DMS 273 treated with DMSO at 0.1 percent for 48 hours (cell line): ENCODE data around the gene TMEM222.
A peak's percentile ranks its signal among the peaks of the same experiment; 100 is the strongest.

Source experiments
- DNase-seq: peaks from one replicate; lab custom pipeline; 2025; lab: John Stamatoyannopoulos, UW

Gene TMEM222

DNA sequence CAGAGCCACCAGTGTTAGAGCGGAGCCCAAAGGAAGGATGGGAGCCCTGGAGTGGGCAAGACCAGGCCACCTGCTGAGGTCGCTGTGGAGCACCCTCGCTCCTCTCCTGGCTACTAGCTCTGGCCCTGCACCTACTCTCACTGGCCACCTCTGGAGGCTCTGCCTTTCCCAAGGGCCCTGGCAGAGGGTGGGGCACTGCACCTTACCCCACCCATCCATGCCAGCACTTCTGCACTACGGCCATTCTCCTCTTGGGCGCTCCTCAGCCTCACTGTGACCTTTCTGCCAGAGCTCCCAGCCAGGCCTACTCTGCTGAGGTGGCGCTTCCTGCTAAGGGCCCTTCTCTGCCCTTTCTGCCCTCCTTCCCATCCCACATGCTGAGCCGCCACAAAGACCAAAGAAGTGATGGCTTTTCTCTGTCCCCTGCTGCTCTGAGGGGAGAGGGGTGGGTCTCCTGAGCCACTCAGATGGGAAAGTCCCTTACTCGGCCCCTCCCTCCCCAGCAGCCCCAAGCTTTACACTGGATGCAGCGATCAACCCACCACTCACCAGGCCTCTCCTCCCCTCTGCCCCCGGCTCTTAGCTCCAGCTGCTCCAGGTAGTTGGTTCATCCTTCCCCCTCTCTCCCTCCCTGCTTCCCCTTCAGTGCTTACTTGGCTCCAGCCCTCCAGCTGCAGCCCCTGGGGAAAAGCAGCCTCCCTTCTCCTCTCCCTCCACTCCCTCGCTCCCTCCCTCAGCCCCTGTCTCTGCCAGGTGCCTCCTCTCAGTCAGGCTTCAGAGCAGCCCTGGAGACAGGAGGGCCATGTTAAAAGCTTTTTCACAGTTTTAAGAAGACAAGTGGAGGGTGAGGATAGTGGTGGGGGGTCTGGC lies 14.8 kb upstream of the TMEM222 start:
- no peak for DNase-seq

DNA sequence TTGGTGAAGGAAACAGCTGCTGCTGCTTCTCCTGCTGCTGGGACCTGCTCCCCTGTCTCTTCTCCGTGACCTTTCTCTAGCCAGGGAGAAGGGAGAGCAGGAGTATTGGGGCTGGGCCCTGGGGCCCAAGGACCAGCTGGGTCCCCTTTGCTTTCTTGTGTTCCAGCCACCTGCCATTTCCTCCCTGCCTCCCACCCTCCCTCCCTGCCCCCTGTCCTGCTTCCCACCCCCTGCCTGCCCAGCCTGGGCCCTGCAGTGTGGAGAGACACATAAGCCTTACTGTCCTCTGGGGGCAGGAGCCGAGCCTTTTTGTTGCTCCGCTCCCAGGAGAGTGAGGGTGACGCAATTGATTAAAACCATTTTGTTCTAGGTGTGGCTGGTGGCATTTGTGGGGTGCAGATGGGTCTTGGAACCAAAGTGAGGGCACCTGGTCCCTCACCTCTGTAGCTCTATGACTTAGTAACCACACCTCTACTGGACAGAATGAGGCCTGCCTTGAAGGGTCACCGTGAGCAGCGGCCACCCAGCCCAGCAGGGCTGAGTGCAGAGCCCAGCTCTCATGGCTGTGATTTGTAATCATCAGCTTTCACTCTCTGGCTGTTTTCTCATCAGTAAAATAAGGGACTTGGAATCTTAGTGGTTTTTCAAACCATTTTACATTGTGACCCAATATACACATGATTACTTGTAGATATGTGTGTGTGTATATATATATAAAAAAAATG lies 13.9 kb upstream of the TMEM222 start:
- DNase-seq, result no peak

DNA sequence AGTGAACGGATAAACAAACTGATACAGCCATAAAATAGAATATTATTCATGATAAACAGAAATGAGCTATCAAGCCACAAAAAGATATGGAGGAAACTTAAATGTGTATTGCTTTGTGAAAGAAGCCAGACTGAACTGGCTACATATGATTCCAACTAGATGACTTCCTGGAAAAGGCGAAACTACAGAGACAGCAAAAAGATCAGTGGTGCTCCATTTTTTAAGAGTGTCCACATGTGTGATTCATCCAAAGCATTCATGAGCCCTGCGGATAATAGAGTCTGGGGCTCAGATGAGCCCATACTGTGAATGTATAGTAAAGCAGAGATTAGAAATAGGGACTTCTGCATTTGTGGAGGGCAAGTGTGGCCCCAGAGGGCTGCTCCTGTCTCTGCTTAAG lies 7.8 kb upstream of the TMEM222 start:
- no peak for DNase-seq

DNA sequence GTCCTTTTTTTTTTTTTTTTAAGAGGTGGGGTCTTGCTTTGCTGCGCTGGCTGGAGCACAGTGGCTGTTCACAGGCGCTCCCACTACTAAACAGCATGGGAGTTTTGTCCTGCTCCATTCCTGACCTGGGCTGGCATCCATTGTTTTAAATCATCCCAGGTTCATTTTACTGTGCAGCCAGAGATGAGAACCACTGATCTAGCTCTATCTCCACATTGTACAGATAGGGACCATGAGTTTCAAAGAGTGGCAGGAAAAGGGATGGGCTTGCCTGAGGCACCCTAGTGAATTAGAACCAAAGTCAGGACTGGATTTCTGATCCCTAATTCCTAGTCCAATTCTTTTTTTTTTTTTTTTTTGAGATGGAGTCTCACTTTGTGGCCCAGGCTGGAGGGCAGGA lies 7.2 kb upstream of the TMEM222 start:
- DNase-seq, result no peak

DNA sequence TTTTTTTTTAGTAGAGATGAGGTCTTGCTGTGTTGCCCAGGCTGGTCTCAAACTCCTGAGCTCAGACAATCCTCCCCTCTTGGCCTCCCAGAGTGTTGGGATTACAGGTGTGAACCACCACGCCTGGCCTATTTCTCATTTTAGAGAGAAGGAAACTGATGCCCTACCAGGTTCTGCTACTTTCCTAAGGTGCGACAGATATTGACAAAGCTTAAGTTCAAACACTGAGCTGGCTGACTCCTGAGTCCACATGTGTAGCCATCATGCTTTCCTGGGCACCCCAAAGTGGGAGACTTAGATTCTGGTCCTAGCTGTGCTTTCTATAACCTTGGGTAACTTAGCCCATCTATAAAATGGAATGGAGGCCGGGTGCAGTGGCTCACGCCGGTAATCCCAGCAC lies 5.1 kb upstream of the TMEM222 start:
- no peak for DNase-seq

DNA sequence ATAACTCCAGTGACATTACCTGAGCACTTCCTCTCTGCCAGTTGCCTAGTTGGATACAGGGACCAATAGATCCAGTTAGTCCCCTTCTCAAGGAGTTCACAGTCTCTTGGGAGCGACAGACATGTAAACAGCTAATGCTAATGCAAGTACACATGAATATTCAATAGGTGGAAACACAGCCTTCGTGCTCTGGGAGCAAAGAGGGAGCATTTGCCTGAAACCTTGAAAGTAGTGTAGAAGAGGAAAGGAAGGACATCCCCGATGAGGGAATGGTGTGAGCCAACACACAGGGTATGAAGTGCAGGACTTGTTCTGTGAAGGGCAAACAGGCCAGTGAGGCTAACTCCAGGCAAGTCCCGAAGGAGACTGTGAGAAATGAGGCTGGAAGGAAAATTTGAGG lies 3.8 kb upstream of the TMEM222 start:
- DNase-seq, result peak; percentile 28

DNA sequence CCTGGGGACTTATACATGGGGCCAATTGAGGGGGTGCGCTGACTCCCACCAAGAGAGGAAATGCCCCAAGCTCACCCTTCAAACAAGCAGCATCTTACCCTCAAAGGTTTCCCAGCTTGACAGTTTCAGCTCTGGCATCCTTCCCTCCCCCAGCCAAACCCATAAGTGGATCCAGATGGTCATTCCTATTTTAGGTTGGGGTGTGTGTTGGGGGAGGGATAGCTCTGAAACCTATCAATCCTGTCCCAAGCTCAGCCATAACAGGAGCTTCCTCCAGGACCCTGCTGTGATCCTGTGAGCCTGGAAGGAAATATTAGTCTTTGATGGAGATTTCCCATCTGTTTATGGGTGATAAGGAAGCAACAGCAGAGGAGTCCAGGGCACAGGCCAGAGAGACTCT lies 3.4 kb upstream of the TMEM222 start:
- peak; percentile 97 for DNase-seq

DNA sequence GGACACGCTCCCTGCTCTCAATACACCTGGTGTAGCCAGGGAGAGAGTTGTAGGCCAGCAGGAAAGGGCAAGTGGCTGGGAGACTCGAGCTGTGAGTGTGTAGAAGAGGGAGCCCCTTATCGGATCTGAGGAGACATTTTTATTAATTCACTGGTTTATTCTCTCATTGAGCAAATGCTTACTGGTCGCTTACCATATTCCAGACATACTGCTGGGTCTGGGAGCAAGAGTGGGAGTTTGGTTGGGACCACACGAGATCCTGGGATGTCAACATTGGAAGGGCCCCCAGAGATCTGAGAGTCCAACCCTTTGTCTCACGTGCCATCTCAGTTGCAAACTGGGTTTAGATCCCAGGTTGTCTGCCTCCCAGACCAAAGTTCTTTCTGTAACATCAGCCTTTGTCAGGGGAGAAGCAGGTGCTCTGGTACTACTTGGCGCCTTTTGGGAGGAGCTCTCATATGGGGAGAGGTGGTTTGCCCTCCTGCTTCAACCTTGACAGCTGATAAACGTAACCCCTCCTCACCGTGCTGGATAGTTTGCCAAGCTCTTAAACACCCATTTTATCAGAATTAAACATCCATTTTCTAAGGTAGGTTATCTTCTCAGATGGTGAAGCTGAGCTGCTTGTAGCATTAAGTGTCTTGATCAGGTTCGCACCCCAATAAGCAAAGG lies 742 bp downstream of the TMEM222 start:
- DNase-seq, result no peak

DNA sequence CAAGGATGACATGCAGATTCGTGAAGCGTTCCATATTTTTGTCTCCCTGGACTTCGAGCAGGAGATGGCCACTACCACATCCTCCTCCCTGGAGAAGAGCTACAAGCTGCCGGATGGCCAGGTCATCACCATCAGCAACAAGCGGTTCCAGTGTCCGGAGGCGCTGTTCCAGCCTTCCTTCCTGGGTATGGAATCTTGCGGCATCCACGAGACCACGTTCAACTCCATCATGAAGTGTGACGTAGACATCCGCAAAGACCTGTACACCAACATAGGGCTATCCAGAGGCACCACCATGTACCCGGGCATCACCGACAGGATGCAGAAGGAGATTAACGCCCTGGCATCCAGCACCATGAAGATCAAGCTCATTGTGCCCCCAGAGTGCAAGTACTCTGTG lies 3.3 kb downstream of the TMEM222 start:
- no peak for DNase-seq

DNA sequence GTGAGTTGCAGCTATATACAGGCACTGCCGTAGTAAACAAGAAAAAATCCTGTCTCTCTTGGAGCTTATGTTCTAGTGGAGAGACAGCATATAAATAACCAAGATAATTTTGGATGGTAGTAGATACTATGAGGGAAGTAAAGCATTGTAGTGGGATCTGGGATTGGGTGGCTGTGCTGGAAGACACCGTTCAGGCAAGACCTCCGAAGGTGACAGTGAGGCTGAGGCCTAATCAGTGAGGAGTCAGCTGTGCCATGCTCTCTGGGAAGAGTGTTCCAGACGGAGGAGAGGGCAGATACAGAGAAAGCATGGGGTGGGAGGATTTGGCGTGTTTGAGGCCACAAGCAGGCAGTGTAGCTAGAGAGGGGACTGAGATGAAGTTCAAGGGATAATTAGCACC lies 6.0 kb downstream of the TMEM222 start:
- no peak for DNase-seq

DNA sequence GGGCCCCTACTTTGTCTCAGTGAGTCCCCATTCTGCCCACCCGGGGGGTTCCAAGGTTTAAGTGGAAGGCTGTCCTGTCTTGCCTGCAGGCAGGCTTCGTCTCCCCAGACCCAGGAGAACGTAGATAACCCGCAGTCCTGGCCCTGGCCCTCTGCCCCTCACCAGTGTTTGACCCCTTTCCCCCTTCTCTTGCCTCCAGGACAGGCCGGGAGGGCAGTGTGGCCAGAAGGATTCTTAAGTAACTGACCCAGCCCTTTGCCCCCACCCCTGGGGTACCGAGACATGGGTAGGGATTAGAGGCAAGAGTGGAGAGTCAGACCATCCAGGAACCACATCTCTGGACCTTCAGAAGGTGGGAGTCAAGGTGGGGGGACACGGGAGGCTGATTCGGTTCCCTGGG lies 8.8 kb downstream of the TMEM222 start:
- no peak for DNase-seq

DNA sequence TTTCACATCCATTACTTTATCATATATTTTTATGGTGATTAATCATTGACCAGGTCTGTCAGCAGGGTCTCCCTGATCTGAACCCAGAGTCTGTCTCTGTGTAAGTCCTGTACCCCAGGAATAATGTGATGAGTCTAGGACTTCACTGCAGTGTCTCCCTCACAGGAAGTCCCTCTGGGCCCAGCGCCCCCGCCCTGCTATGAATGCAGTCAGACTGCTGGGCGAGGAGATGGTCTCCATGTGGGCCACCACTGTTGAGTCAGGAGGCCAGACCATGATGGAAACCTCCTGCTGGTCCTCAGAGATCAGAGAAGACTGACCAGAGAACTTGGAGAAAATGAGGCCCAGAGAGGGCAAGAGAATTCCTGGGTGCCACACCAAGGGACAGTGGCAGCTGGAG lies 9.5 kb downstream of the TMEM222 start:
- no peak for DNase-seq

DNA sequence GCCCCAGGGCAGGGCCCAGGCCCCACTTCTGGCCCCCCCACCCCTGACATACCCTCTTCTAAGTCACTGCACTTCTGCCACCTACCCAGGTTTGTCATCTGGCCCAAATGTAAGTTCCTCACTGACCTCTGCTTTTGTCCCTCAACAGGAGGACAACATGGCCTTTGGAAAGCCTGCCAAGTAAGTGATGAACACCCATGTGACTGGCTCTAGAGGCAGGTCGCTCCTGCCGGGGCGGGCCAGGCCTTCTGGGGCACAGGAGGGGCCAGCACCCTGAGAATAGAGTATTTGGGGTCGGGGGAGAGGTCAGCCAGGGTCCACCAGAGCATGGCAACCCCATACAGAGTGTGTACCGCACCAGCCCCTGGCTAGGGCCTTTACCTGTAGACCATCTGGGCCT lies 10.0 kb downstream of the TMEM222 start:
- DNase-seq, result no peak

DNA sequence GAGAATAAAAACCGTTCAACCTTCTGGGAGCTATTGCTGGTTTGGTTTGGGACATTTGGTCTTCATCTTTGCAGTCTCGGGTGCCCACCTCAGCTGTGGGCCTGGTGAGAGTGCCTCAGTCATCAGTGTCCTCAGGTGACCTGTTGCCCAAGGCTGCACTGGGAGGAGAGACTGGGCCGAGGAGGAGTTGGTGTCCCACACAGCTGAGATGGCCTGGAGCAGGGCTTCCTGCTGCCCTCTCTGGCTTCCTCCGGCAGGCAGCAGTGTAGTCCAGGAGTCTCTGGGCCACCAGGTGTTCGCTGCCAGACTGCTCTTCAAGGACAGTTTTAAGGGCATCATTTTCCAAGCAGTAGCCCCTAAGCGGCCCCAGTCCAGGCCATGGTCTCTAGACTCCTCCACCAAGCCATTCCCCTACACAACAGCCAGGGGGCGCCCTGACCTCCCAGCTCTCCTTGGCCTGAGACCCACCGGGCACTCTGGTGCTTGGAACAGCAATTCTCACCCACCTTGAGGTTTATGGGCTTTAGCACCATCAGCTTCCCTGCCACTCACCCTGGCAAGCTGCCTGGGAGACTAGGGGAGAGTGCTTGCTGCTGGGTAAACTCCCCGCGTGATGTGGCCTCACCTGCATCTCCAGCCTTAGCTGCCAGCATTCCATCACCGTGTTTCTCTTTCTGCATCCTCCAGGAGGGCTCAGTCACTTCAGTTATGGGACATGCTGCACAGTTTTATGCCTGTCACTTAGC lies 10.7 kb downstream of the TMEM222 start:
- no peak for DNase-seq

DNA sequence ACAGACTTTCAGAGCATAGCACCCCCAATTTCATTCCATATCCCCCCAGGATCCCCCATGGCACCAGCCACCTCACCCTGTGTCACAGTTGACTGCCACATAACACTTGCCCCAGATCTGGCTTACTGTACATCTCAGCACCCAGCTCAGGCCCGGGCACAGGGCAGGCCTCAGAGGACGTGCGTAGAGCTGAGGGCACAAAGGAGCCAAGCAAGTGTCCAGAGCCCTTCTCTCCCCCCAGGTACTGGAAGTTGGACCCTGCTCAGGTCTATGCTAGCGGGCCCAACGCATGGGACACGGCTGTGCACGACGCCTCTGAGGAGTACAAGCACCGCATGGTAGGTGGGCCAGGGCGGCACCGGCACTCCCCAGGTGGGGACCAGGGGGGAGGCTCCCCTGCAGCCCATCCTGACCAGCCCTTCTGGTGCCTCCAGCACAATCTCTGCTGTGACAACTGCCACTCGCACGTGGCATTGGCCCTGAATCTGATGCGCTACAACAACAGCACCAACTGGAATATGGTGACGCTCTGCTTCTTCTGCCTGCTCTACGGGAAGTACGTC lies 11.8 kb downstream of the TMEM222 start:
- DNase-seq, result no peak

DNA sequence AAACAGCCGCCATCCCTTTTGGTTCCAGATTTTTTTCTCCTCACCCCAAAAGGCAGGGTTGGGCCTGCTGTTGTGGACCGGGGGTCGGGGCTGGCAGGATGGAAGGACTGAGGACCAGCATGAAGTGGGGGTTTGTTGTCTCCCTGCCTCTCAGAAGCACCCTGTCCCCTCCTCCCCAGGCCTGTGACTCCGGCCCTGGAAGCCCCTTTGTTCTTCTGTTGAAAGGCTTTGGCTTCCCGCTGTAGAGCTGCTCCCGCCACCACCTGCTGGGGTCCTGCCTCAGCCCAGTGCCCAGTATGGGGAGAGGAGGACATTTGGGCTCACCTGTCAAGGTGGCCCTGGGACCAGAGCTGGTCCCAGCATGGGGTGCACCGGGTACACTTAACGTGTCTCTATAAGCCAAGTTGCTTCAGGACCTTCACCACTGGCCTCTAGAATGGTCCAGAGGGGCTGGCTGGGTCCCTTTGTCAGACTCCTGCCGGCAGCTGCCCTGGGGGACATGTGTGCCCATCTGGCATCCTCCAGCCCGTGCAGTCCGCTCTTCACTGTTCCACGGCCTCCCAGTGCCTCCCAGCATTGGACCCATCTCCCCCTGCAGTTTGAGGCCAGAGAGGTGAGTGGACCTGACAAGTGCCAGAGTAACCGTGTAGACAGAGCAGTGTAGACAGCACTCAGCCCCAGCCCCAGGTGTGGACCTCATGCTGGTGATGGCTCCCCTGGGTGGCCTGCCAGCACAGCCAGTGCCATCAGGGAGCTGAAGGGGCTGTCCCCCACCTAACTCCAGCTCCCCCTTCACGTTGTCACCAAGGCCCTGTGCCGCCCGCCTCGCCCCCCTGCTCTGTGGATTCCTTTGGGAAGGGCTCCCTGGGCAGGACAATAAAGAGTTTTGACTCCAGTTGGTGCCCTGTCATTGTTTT lies 13.8 kb downstream of the TMEM222 start:
- DNase-seq, result no peak

DNA sequence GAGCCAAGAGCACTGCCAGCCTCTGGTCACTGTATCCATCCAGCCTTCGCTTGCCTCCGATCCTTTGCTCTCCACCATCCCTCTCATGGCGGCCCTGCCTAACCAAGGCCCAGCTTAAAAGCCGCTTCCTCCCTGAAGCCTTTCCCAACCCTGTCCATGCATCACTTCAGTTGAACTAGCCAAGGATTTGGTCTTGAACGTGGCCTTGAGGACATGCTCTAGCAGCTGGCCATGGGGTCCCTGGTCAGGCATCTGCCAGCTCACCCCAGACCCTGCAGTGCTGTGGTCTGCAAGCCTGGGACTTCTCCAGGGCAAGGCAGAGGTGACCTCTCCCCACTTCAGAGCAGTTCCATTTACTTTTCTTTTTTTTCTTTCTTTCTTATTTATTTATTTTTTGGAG lies 14.8 kb downstream of the TMEM222 start:
- DNase-seq, result no peak

DNA sequence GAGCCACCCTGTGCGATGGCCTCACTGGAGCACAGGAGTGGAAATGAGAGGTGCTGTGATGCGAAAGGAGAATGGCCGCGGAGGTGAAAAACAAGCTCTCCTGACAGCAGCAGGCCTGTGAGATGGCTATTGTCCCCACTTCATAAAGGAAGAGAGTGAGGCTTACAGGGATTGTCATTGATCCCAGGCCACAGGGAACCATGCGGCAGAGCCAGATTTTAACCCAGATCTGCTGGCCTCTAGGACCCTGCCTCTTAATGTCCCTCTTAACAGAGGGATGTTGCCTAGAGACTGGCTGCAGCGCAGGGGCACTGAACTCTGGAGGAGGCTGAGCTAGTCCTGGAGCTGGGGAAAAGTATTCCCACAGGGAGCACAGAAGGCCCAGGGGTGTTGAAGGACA lies 16.8 kb downstream of the TMEM222 start:
- no peak for DNase-seq

DNA sequence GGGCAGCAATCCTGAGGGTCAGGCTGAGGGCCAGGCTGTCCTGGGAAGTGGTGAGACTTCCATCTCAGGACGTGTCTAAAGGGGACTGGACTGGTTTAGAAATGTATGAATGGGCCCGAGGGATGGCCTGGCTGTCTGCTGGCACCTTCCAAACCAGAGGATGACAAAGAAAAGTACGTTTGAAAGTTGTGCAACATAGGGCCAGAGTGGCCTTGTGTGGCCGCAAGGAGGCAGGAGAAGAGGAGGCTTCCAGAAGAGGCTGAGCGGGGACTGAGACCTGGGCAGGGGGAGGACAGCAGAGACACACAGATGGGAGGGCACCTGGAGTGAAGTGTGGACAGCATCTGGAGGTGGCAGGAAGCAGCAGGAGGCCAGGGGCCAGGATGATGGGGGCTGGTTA lies 17.2 kb downstream of the TMEM222 start:
- no peak for DNase-seq

DNA sequence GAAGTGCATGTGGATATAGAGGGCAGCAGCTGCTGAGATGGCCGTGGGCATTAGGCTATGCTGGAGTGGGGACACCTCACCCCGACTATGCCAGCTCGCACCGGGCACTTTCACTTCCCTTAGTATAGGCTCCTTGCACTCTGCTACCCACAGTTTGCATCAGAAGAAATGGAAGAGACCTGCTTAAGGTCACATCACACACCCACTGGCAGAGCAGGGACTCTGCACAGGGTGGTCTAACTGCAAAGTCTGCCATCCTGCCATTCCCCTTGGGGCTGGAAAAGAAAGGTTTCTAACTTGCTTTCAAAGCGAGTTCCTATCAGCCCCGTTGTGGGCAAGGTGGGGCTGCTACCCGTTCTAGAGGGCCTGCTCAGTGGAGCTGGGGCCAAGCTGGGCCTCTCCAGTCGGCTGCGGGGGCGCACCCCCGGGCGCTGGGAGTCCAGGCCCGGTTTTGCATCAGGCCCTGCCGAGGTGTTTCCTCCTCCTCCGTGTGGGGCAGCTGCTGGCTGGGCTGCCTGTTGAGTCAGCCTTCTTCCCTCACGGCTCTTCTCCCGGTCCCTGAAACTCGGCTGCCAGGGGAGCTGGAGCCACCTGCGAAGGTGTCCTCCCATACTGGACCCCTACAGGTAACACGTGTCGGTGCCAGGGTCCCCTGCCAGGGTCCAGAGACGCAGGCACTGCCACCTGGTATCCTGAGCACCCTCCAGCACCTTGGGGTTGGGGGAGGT lies 19.7 kb downstream of the TMEM222 start, which contains the start of gene SYTL1:
TSS of gene SYTL1 (plus strand) at position 498 of the 728 bp plus-strand sequence. CDS start 3,313 bp downstream, outside the sequence.
- DNase-seq, result peak; percentile 47
